GM18517 (cell line): ENCODE measurements around the gene CRYGB.
"Not testable (repeated sequence)": the region's sequence is repeated elsewhere in the genome, so short reads cannot be mapped to it uniquely, and the experiment has no call there.

Experiments
- ATAC-seq: cut with Tn5 transposase; IDR thresholded peaks from one replicate; pipeline ENCODE4 v1.9.1; 2021; ENCODE audit warnings: mild to moderate bottlenecking, moderate library complexity; ENCODE audit not compliant: unreplicated experiment

Gene CRYGB

DNA sequence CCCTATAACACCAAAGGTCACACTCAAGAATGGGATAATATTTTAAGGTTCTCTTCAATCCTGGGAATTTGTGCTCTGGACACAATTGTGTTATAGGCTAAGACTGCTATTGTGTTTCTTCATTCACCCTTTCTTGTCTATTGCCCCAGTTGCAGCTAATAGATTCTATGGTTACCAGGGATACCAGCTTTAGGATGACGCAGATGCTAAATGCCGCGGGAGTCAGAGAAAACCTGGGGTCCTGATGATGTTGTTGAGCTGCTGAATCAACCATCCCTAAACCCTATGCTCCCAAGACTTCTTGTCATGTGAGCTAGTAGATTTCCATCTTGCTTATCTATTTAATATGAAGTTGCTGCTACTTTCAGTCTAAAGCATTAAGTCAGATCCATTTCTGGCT, 27.0 kb downstream of the CRYGB start:
- no peak for ATAC-seq

DNA sequence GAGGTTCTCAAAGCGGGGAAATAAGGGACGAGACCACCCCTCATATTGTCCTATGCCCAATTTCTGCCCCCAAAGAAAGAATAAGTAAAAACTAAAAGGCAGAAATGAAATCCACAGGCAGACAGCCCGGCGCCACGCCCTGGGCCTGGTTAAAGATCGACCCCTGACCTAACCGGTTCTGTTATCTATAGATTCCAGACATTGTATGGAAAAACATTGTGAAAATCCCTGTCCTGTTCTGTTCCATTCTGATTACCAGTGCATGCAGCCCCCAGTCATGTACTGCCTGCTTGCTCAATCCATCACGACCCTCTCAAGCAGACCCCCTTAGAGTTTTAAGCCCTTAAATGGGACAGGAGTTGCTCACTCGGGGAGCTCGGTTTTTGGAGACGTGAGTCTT, 28.6 kb downstream of the CRYGB start:
- ATAC-seq: not testable (repeated sequence)

DNA sequence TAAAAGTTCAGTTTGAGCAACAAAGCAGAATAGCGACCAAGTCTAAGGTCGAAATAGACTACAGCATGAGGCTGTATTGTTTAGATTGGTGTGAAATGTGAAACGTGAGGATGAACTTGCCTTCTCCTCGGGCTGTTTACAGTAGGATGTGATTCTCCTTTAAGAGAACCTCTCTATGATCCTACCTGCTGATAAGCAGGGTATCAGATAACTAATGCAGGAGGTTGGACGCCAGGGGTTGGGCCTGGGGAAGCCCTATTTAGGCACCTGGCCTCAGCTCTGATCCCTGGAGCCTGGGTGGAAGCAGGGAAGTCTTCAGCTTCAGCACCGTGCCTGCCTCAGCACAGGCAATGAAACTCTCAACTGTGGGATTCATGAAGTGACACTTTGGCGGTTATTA, 33.0 kb downstream of the CRYGB start:
- no peak for ATAC-seq

DNA sequence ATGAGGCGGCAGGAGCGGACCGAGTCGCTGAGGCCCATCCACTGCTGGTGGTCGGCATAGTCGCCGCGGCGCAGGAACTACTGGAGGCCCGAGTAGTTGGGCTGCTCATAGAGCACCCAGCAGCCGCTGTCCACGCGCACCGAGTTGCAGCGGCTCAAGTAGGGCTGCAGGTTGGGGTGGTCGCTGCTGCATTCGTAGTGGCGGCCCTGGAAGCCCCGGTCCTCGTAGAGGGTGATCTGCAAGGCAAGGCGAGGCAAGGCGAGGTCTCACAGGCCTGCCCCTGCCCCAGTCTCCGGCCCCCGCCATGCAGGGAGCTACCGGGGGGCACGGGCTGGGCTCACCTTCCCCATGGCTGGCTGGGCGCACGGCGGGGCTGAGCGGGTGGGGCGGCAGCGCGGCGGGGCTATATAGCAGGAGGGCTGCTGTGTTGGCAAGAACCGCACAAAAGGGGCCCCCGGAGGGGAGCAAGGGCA, 33.6 kb downstream of the CRYGB start:
- not testable (repeated sequence) for ATAC-seq

DNA sequence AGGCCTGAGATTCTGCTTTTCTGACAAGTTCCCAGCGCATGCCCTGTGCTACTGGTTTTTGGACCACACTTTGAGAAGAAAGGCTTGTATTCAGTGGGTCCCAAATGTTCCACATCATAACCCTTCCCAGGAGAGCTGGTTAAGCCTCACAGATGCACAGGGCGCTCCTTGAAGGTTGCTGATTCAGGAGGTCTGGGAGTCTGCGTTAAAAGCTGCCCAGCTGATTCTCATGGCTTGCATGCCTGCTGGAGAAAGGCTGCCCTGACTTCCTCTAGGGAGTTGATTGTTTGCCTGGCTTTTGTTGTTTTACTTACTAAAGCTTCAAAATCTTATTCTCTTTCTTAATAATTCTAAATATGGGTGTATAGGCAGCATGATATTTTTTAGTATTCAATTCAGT, 42.3 kb downstream of the CRYGB start:
- no peak for ATAC-seq

DNA sequence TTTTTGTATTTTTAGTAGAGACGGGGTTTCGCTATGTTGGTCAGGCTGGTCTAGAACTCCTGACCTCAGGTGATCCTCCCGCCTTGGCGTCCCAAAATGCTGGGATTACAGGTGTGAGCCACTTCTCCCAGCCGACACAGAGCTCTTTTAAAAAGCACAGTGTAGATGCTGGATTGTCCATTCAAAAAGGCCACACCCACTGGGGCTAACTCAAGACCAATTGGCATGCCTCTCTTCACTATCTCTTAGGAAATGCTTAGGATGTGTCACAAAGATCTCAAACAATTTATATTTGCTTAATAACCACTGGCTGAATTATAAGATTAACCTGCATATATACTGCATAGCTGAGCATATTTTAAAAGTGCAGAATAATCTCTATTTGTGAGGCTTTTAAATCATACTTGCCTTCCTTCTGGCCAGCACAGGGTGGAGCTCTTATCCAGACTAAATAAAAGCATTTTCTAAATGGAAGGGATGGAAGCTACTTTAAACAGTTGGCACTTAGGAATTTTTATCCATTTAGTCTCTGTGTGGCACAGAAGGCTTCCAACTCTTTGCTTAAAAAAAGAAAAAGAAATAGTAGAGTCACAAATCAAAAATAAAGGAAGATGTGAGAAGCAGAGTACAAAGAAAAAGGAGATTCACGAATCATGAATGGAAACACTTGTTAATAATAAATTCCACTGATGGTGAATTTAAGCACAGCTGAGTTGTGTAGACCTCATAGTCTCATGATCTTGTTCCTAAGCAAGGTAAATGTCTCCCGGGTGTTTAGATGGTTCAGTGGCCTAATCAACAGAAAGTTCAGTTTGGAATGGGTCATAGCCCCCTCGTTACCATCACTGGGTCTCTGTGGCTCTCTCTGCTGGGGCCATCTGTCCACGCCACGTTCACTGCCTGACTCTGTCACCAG, 44.0 kb downstream of the CRYGB start:
- no peak for ATAC-seq

DNA sequence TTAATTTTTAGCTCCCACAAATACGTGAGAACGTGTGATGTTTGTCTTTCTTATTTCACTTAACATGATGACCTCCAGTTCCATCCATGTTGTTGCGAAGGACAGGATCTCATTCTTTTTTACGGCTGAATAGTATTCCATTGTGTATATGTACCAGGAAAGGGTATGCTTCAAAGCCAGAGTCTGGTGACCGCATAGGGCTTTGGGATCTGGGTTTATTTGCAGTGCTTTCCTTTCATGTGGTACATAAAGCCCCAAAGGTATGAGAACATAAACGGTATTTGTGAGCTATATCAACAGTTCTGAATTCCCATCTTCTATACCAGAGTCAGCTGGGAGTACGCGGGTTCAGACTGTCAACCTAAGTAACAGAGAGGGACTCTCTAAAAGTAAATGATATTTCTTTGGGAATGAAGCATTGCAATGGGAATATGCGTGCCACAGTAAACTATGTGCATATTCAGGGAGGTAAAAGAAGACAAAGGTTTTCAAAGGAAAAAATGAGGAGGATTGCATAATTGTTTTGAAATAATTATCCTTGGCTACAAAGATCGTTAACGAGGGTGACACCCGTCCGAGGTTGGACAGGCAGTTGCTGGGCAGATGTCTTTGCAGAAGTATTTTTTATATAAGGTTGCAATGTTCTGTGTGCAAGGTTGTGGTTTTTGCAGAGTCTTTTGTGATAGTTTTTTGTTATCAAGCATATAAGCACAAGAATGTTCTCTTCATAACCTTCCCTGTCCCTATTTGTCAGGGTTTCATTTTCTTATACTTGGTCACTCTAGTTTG, 46.1 kb downstream of the CRYGB start:
- ATAC-seq: no peak

DNA sequence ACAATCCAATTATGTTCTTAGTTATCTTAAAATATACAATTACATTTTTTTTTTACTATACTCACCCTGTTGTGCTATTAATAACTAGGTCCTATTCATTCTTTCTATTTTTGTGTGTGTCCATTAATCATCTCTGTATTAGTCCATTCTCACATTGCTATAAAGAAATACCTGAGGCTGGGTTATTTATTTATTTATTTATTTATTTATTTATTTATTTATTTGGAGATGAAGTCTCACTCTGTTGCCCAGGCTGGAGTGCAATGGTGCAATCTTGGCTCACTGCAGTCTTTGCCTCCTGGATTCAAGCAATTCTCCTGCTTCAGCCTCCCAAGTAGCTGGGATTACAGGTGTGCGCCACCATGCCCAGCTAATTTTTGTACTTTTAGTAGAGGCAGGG, 47.3 kb downstream of the CRYGB start:
- ATAC-seq: not testable (repeated sequence)

DNA sequence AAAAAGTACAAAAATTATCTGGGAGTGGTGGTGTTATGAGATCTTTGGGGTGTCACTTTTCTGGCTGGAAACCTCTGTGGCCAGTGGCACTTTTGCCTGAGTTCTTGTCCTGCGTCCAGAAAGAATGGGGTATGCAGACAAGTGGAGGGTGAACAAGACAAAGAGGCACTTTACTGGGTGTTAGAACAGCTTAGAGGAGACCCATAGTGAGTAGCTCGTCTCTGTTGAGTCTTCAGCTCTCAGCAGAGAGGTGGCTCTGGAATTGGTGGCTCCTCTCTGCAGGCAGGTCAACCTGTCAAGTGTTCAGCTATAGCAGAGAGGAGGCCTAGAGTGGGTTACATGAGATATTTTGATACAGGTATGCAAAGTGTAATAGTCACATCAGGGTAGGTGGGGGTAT, 47.7 kb downstream of the CRYGB start:
- ATAC-seq: no peak

DNA sequence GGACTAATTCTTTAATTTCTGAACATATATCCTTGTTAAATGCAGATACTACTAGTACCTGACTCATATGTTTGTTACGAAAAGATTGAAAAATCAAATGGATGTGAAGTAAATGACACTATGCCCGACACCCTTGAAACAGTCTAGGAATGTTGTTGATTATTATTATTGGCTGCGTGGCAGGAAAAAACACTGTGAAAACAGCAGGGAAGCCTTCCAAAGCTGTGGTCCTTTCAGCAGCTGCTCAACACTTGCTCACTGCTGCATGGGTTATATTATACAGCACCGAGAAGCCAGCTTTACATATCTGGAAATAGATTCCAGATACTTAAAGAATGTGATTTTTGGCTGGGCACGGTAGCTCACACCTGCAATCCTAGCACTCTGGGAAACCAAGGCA, 48.2 kb downstream of the CRYGB start:
- no peak for ATAC-seq

DNA sequence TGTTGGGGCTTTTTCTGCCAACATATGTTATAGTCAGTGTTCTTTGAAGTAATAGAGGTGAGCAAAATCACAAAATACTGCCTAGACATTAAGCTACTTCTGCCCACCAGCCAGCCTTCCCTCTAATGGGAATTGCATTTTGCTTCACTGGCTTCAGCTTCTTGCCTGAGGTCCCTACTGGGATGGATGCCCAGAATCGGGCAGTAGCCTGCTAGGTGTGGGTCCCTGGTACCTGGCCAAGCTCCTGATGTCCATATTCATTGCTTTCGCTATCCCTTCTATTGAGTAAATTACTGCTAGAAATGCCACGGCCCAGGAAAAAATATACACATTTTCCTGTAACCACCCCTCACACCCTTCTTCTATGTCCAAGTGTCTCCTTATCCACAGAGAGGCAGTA, 48.6 kb downstream of the CRYGB start:
- no peak for ATAC-seq

DNA sequence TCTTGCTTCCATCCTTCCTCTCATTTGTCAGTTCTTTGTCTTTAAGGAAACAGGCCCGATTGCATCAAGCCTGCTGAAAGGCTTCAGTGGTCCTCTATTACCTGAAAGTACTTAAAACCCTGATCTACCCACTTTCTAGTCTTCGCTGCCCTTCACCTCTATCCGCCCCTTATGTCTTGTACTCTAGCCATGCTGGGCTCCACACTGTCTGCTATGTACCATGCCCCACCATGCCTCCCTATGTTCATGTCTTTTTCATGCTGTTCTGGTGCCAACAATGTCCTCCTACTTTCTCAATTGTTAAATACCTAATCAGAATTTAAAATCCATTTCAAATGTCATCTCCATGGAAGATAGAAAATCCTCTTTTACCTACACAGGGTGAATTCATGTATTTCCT, 49.9 kb downstream of the CRYGB start:
- ATAC-seq: no peak

DNA sequence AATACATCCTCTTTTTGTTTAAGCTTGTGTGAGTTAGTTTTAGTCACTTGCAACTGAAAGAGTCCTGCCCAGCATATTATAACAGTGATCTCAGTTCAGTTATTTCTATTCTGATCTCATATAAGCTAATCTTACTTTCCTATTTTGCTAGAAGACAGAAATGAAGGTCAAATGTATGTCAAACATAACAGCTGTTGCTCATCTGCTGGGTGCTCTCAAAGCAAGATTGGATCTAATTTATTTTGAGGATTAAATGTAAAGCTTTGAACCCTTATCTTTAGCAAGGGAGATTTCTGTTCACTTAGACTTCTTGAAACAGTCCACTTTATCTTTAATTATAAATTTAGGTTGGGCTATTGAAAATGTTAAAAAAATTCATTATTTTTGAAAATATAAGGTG, 52.8 kb downstream of the CRYGB start:
- no peak for ATAC-seq
